IPS-NIHi7 (cell line): Measurements from ENCODE around the gene WDFY4.

Source experiments
- DNase-seq: peaks from one replicate; pipeline ENCODE4 v3.0.0; 2012; ENCODE audit warnings: mixed read lengths; ENCODE audit errors: extremely low spot score

WDFY4 gene

DNA sequence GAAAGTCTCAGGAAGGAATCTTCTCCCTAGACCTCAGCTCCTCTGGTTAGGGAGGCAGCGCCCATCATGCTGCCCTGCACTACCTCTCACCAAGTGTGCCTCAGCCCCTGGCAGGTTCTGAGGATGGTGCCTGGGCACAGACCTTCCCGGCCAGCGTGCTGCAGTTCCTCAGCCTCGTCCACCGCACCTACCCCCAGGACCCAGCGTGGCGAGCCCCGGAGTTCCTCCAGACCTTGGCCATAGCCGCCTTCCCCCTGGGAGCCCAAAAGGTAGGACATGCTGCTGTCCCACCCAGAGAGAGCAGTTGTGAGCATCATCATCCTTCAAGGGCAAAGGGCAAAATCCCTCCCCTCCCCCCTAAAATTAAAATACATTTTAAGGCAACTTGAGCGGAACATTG, 132.5 kb downstream of the WDFY4 start:
- DNase-seq, result no peak

DNA sequence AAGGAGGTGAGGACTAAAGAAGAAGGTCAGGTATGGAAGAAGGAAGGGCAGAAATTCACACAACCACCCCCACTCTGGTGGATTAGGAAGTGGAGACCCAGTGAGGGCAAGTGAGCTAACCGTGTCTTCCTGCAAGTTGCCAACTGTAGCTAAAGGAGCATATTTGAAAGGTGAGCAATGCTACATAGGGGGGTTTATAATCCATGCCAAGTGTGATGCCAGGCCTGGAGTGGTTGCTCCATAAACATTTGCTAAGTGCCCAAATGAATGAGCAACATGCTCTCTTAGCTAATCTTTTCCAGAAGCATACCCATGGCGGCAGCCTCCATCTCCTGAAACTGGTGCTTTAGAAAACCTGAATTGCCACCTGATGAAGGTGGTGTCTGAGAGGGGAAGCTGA, 133.4 kb downstream of the WDFY4 start:
- no peak for DNase-seq

DNA sequence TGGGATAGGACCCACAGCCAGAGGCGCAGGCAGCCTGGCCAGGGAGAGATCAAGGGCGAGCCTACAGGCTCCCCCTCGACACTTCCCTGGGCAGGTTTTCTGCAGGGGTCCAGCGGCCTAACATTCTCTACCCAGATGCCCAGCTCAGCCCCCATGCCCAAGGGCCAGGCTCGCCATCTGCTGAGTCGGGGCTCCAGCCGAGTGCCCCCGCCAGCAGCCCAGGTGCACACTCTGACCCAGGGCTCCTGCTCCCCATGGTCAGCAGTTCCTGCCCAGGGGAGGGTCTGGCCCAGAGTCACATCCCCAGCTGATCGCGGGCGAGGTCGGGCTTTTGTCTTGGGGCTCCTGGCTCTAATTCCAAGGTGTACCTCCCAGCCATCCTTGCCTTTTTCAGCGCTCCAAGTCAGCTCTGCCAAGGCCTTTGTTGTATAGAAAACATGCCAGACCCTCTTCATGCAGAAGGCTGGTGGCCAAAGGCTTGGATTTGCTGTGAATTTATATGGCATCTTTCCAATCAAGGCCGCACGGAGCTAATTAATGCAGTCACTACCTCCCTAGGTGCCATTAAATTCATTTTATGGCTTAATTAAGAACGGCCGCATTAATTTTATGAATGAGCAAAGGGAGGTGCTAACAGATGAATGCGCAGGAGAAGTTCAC, 134.3 kb downstream of the WDFY4 start:
- DNase-seq, result no peak

DNA sequence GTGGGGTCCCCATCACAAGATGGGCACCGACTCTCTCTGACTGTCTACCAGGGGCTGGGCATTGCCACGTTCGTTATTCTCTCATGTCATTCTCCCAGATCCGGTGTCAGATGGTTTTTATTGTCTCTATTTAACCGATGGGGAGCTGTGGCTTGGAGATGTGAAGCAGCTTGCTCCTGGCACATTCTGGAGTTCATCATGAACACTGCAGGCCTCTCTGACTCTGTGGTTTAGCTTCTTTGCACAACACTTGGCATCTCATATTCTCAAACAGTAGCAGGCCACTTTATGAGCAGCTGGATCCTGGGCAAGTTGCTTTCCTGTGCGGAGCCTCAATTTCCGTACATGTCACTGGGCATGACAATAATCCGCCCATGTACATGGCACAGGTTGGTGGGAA, 135.1 kb downstream of the WDFY4 start:
- DNase-seq, result no peak

DNA sequence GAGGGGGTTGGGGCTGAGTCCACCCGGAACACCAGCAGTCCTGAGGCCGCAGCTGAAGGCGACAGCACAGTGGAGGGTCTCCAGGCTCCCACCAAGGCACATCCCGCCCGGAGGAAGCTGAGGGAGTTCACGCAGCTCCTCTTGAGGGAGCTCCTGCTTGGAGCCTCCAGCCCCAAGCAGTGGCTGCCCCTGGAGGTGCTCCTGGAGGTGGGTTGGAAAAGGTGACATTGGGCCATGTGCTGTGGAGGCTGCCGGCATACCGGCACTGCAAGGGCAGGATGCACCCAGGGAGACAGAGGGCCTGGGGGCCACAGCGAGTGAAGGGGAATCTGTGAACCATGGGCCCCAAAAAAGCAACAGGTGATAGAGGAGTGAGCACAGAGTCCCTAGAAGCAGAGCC, 135.6 kb downstream of the WDFY4 start:
- DNase-seq, result no peak

DNA sequence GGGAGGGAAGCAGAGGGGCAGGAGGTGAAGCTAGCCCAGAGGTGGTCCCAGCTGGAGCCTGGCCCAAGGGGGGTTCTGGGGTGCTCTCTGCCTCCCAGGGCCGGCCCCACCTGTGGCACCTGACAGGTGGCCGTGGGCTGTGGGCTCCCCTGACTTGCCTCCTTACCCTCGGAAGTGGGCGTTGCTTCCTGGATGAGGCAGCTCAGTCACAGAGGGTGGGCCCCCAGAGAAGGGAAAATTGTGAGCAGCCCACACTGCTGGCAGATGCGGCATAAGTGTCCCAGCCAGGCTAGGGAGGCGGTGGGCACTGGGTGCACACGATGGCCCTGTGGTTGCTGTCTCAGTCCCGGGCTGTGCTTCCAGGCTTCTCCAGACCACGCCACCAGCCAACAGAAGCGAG, 136.0 kb downstream of the WDFY4 start:
- DNase-seq, result no peak

DNA sequence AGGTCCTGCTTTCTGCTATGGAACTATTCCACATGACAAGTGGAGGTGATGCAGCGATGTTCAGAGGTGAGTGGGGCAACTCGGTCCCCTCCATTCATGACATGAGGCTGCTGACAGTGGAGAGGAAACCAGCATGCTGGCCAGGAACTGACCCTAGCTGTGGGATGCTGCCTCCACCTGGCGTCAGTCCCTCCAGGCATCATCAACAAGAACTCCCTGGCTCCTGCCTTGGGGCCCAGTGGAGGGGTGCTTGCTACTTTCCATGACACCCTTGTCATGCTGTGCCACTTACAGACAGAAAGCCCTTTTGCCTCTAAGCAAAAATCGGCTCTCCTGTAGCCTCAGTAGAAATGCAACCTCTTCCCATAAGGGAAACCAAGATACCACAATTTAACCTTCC, 136.4 kb downstream of the WDFY4 start:
- DNase-seq, result no peak

DNA sequence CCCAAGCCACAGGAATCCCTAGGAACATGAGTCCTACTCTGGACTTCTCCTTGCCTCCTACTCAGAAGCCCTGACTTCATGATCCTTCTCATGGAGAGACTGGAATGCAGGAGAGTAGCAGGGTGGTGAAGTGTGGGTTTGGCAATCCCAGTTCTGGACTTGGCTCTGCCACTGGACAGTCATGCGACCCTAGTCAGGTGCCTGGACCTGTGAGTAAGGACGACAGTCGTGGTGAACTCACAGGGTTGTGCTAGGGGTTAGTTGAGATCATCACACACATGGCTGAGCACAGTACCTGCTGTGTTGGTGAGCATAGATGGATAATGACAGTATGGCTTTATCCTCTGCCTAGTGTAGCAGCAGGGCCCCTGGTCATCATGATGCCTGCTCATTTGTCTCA, 137.0 kb downstream of the WDFY4 start:
- no peak for DNase-seq

DNA sequence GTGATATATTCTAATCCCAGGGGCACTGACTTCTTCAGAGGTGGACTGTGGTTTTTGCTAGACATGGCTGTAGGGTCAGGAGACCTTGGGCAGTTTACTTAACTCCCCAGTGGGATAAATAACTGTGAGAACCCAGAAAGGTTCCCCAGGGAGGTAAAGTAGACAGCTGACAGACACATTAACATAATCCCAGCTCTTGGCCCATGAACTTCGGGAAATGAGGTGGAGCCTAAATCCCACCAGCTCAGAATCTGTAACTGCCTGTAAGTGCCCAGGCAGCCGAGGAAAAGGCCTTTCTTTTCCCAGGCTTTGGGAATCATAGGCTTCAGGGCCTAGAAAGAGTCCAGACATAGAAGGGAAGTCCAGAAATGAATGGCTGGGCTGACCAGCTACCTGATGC, 149.0 kb downstream of the WDFY4 start:
- no peak for DNase-seq

DNA sequence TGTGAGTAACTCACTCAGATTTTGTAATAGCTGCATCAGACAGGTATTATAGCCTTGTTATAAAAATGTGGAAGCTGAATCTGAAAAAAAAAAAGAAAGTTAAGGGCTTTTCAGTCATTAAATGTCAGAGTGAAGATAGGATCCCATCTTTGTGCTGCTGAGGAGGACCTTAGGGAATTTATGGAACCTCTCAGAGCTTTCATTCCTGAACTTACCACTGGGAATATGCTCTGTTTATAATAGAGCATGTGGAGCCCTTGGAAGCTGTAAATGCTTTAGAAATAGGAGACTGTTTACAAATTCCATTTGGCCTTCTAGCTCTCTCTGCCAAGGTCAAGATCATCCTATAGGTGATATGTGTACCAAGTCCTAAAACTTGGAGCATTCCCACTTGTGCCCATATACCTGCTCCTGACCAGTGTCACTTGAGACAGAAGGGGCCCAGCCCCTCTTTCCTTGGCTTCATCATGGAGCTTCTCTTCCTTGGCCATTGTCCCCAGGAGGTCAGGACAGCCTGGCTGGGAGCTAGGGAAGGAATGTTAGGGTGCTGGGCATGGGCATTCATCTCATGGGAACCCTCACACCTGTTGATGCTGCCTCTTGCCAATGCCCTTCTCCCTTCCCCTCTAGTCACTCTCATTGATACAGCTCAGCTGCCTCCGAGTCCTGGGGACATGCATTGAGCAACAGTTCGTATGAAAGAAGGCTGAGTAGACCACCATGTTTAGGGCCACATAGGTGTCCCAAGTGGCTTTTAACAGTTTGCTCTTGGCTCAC, 149.7 kb downstream of the WDFY4 start:
- DNase-seq, result no peak

DNA sequence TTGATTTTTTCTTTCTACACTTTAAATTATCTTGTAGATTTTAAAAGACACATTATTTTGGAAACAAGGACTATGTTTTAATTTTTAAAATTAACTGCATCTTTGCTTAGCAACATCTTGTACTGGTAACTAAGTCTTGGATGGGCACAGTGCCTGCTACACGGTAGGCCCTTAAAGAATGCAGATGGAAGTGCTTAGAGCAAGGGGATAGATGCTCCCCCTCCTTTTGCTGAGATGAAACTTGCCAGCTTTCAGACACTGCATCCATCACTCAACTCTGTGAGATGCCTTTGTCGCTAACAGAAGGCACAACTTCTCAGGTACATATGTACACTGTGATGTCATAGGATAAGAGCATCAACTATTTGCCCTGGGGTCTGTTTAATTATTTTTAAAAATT, 151.1 kb downstream of the WDFY4 start:
- no peak for DNase-seq

DNA sequence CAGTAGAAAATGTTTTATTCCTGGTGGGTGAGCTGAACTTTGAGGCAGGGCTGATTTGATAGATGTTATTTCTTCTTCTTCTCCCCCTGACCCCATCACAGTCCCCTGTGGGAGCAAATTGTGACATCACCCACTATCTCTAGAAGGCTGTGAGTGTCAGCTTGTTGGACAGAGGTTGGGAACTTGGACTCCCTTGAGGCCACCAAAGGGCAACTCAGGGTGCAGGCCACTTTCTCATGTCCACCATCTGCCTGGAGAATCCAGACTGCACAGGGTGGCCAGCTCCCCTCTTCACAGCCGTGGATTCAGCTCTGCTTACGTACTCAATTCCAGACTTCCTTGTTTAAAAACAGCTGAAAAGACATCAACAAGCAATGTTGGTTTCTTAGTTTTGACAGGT, 151.9 kb downstream of the WDFY4 start:
- no peak for DNase-seq

DNA sequence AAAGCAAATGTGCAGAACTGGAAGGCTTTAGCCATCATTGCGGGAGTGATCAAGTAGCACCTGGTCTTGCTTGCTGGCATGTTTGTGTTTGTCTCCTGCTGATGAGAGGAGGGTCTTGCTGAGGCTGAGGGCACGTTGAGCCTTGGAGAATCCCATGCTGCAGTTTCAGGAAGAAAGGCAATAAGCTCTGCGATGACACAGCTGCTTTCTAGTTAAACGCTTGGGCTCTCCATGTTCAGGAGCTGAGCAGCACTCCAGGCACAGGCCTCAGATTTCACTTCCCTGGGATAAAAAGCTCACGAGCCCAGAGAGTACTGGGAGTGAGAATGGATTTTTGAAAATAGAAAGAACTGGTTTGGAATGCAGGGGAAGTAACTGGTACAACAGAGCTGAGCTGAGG, 154.2 kb downstream of the WDFY4 start:
- no peak for DNase-seq

DNA sequence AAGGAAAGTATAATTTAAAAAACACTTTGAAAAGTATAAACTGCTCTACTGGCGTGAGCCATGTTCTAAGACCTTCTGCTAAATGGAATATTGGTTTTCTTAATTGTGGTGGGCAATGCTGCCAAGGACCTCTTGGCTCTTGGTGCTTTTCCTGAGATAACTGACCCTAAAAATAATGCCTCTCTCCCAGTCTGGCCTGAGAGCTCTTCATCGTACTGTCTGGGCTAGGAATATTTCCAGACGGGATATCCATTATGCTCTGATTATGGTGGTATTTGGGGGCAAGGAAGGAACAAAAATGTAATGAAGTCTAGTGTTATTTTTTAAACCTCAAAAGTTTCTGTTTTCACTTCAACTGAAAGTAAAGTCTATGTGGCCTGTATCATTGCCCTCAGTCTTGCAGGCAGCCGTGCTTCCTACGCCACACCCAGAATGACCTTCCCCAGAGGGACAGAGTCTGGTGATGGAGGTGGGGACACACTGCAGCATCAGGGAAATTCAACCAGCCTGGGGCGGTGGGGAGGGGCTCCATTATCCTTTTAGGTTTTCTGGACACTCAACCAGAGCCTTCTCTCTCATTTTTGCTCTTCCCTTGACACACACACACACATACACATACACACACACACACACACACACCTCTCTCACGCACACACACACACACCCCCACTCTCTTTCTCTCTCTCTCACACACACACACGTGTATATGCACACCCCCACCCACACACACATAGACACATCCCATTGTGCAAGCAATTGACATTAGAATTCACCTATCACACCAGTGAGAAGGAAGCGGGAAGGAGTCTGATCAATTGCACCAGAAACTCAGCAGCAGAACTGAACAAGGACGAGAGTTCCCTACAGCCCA, 155.4 kb downstream of the WDFY4 start:
- DNase-seq, result no peak

DNA sequence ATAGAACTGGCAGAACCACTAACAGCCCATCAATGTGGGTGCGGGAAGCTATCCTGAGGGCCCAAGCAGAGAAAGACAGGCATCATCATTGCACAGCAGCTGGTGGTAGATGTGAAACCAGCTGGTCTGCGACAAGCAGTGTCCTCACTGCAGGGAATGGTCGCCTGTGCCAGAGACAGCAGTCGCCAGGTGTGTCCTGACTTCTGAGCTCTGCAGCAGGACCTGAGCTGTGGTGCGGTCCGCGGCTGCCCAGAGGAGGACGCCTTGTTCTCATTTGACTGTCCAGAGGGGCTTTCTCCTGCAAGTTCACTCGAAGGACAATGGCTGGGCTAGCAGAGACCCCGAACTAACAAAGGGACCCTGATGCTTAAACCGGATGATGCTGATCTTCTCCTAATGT, 157.6 kb downstream of the WDFY4 start:
- no peak for DNase-seq

DNA sequence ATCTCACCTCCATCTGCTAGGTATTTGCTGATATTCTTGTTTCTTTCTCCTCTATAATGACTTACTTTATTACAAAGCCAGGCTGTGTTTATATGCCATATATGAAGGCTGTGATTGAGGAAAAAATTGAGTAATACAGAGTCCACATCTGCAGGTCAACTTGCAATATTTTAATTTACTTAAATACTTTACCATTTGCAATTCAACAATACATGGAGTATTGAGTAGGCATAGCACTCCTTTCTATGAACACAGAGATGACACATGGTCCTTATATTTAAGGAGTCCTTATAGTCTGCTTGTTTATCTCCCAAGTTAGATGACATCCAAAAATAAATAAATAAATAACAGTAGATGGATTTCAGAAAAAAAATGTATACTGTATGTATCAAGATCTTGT, 158.5 kb downstream of the WDFY4 start:
- DNase-seq, result no peak

DNA sequence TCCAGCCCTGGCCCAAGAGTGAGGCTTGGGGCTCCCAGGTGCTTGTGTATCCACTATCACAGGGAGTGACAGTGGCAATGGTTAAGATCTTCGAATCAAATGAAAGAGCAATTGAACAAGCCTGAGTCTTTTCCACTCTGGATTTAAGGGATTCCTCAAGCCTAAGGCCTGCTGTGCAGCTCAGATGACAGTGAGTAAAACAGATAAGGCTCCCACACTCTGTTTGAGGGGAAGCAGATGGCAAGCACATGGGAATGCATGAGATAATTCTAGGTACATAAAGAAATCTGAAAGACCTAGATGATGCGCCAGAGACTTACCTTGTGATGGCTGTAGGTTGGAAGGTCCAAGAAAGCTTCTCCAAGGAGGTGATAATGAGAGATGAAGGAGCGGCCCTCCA, 159.9 kb downstream of the WDFY4 start:
- DNase-seq, result no peak

DNA sequence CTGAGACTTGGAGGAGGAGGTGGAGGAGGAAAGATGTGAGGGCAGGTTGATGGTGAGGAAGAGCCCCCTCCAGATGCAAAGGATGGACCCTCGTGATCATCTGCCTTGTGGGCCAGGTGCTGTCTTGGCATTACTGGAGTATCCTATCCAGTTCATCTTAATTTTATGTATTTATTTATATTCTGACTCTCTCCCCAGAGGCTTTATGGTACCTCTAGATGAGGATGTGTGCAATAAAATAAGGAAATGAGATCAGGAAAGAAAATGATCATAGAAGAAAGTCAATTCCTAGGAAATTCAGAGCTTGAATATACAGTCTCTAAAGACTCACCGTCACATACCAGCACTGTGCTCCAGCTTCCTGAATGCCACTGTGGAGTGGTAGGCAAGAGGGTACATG, 160.8 kb downstream of the WDFY4 start:
- no peak for DNase-seq

DNA sequence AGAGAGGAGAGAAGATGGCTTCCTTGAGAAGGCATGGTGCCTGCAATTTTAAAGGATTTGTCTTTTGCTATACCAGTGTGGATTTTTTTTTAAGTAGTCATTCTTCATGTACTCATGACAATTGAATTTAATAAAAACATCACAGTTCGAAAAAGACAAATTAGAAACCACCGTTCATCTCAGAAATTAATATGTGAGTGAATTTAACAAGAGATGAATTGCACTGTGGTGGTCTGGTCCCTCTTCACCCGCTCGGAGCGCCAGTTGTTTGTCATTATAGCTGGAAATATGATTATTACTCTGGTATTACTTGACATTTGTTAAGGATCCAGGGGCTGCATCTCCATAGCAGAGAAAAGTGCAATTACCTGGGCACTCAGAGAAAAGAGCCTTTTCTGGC, 163.0 kb downstream of the WDFY4 start:
- DNase-seq, result no peak

DNA sequence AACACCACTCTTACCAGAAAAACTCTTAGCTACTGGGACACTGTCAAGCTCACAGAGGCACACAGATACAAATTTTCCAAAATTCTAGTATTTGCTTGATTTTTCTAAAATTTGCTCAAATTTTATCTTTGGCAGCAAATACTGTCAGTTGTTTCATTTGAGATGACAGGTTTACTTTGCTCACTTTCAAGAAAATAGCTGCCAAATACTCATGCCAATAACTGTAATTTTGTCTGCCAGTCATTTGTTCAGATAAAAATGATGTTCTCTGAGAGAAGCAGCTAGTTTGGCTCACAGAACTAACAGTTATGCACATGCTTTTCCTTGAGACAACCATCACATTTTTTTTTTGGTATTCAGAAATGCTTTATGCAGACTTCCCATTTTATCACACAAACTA, 172.2 kb downstream of the WDFY4 start:
- no peak for DNase-seq

DNA sequence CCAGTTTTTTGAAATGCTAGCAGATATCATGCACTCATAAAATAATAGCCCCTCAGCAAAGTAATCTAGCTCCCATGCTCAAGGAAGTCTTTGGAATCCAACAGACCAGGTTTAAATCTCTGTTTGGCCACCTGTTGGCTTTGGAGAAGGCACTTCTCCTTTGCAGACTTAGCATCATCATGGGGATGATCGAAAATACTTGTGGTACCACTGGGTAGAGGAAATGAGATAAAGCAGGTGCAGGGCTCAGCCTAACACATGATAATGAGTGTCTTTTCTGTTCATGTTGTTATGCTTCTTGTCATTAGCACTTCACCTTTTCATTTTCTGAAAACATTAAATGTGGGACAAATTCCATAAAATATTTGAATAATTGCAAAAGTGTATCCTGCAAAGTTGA, 187.6 kb downstream of the WDFY4 start:
- no peak for DNase-seq

DNA sequence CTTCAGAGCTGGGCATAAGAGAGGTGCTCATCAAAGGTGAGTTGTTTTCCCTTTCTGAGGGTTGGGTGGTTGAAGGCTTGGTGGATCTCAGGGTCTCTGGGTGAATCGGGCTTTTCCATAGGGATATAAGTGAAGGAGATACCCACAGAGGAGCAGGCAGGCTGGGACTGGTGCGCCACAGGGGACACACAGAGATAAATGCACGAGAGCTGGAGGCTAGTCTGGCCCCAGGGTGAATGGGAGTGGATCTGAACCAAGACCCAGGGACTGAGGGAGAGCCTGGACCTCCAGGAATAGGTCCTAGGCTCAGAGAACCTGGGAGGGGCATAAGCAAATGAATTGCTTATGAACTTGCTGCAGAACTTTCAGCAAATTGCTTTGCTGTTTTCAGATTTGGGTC, 193.4 kb downstream of the WDFY4 start:
- DNase-seq, result no peak

DNA sequence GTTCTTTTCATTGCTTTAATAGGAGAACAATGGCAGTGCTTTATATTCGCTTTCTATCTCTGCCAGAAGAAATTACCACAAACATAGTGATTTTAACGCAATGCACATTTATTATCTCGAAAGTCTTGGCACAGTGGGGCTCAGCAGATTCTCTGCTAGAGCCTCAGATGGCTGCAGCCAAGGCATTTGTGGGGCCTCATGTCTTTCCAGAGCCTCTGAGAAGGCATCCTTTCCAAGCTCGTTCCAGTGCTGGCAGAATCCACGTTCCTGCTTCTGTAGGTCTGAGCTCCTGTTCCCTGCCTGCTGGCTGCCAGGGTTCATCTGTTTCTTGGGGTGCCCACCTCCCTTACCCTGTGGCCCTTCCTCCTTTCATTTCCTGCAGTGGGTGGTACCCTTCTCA, 194.8 kb downstream of the WDFY4 start:
- no peak for DNase-seq
